CD4-positive, alpha-beta T cell (primary cell): Measurements from ENCODE around the gene PLXNA1. TPM values are rescaled to one million over a fixed set of nuclear protein-coding genes. Genes with fewer than 3 reads are reported as not detected.

ENCODE experiments used
- ATAC-seq: fragments of 200-7000 bp; cut with Tn5 transposase; one replicate; pipeline ENCODE4 v1.10.0; 2022; ENCODE audit warnings: mild to moderate bottlenecking; ENCODE audit not compliant: poor library complexity
- CTCF ChIA-PET: fragments of 350-600 bp; sonication (Branson Sonifier 250); formaldehyde crosslinking; loops from one replicate; lab custom pipeline; 2021; ENCODE audit warnings: antibody characterized with exemption, inconsistent platforms; lab: Charles Lee
- POLR2A ChIA-PET: fragments of 350-600 bp; sonication (Branson Sonifier 250); formaldehyde crosslinking; loops from one replicate; lab custom pipeline; 2021; ENCODE audit warnings: antibody characterized with exemption, inconsistent platforms; lab: Charles Lee
- DNase-seq, 14 experiments: peaks; one replicate each; pipeline ENCODE4 v3.0.0-alpha.2; 2013 to 2020; ENCODE audit warnings: mixed read lengths in 2 of 14
- H3K27ac ChIP-seq, 2 donors: one replicate each; pipeline versions ENCODE4 v1.5.1 to v1.7.0; 2013; ENCODE audit warnings: low read length in 2 of 2, low read depth in 1 of 2, mild to moderate bottlenecking in 1 of 2
- H3K27me3 ChIP-seq, 2 experiments: 1 replicate in 1 of 2; 2 replicates in 1 of 2; pipeline versions ENCODE4 v1.6.1 to v1.7.0; 2013; ENCODE audit warnings: low read length in 2 of 2, control low read depth in 1 of 2, mild to moderate bottlenecking in 1 of 2, moderate library complexity in 1 of 2; ENCODE audit not compliant: insufficient read depth in 2 of 2, control insufficient read depth in 1 of 2
- H3K36me3 ChIP-seq: one replicate; pipeline ENCODE4 v1.6.1; 2013; ENCODE audit warnings: low read length, control low read depth; ENCODE audit not compliant: insufficient read depth
- H3K4me1 ChIP-seq: one replicate; pipeline ENCODE4 v1.6.1; 2013; ENCODE audit warnings: low read length, control low read depth; ENCODE audit not compliant: insufficient read depth
- H3K4me3 ChIP-seq: one replicate; pipeline ENCODE4 v1.5.1; 2013; ENCODE audit warnings: mild to moderate bottlenecking, low read length, moderate library complexity
- H3K9me3 ChIP-seq, 2 experiments: 1 replicate in 1 of 2; 2 replicates in 1 of 2; pipeline versions ENCODE4 v1.6.1 to v1.7.0; 2013; ENCODE audit warnings: low read length in 2 of 2, mild to moderate bottlenecking in 2 of 2, control low read depth in 1 of 2, moderate library complexity in 1 of 2; ENCODE audit not compliant: control insufficient read depth in 1 of 2, insufficient read depth in 1 of 2
- H3K27ac Mint-ChIP-seq: one replicate; pipeline ENCODE4 v1.8.0; 2020; ENCODE audit warnings: mixed read lengths
- H3K27me3 Mint-ChIP-seq: one replicate; pipeline ENCODE4 v1.8.0; 2021; ENCODE audit warnings: mixed read lengths
- H3K36me3 Mint-ChIP-seq: one replicate; pipeline ENCODE4 v1.8.0; 2021; ENCODE audit warnings: low read depth, mixed read lengths
- H3K4me1 Mint-ChIP-seq: one replicate; pipeline ENCODE4 v1.8.0; 2021; ENCODE audit warnings: low read depth, mixed read lengths
- H3K4me3 Mint-ChIP-seq: one replicate; pipeline ENCODE4 v1.8.0; 2020; ENCODE audit warnings: mild to moderate bottlenecking, mixed read lengths
- H3K9me3 Mint-ChIP-seq: one replicate; pipeline ENCODE4 v1.8.0; 2020; ENCODE audit warnings: mixed read lengths
- CTCF ChIP-seq: fragments of 200-600 bp; IDR thresholded peaks from one replicate; pipeline ENCODE4 v1.8.0; 2022; ENCODE audit warnings: antibody characterized with exemption, mild to moderate bottlenecking
- intact Hi-C, 2 experiments: fragments of 100-400 bp; cut with DNase I in 1 of 2; cut with micrococcal nuclease in 1 of 2; formaldehyde crosslinking; loops; one replicate each; pipeline versions ENCODE4 v1.15.1 to v1.9.0; 2023 to 2025; cut with DNase I, micrococcal nuclease
- total RNA-seq, 174 experiments: library from RNA in 2 of 174; stranded (reverse) in 2 of 174; gene quantifications; one replicate each; pipeline ENCODE4 v1.2.3 and lab custom pipeline; 2021 to 2026

The PLXNA1 gene
- total RNA-seq, 2 experiments from 2014 or later = 9.8 to 10.6 TPM

GRCh38 chr3:127013181-127013580 lies 30.3 kb downstream of the PLXNA1 start:
- no peak for ATAC-seq
- Mint-ChIP-seq H3K27me3 (no peaks in the 10 kb centered on the region), H3K27ac (no peak overlapping the region), H3K4me3 (no peak overlapping the region), H3K9me3 (no peaks in the 10 kb centered on the region), H3K4me1 (no peaks in the 10 kb centered on the region), H3K36me3 (peaks cover 16% of the 10 kb centered on the region)
- TF ChIP-seq CTCF = no peak
- no peaks in the 10 kb centered on the region for H3K4me1 ChIP-seq
- ChIA-PET CTCF (no interaction called here), POLR2A (no interaction called here)
- no peaks in the 10 kb centered on the region for H3K27me3 ChIP-seq
- no peak overlapping the region for H3K27ac ChIP-seq
- no peak overlapping the region for H3K4me3 ChIP-seq
- no peaks in the 10 kb centered on the region for H3K9me3 ChIP-seq
- intact Hi-C loops = no loop called here
- DNase-seq = no peak
- H3K36me3 ChIP-seq = peaks cover 19% of the 10 kb centered on the region

- H3K4me1 Mint-ChIP-seq = no peaks in the 10 kb centered on the region
- DNase-seq (no peak), ATAC-seq (no peak)
- ChIA-PET POLR2A (no interaction called here), CTCF (no interaction called here)
- Histone ChIP-seq H3K4me3 (no peak overlapping the region), H3K27me3 (no peaks in the 10 kb centered on the region), H3K9me3 (no peaks in the 10 kb centered on the region), H3K36me3 (peaks cover 23% of the 10 kb centered on the region), H3K4me1 (no peaks in the 10 kb centered on the region), H3K27ac (no peak overlapping the region)
- H3K36me3 Mint-ChIP-seq = peaks cover 20% of the 10 kb centered on the region
- no peak overlapping the region for H3K27ac Mint-ChIP-seq
- TF ChIP-seq CTCF = no peak
- no peak overlapping the region for H3K4me3 Mint-ChIP-seq
- no peaks in the 10 kb centered on the region for H3K9me3 Mint-ChIP-seq
- intact Hi-C loops = no loop called here
- H3K27me3 Mint-ChIP-seq = no peaks in the 10 kb centered on the region
Measured at GRCh38 chr3:127013758-127014535, 31.0 kb downstream of the PLXNA1 start.

GRCh38 chr3:127014536-127015281 lies 31.8 kb downstream of the PLXNA1 start:
- Mint-ChIP-seq H3K4me1 (no peaks in the 10 kb centered on the region), H3K27ac (no peak overlapping the region), H3K4me3 (no peak overlapping the region), H3K9me3 (no peaks in the 10 kb centered on the region), H3K27me3 (no peaks in the 10 kb centered on the region), H3K36me3 (peaks cover 21% of the 10 kb centered on the region)
- ChIA-PET CTCF (no interaction called here), POLR2A (no interaction called here)
- Histone ChIP-seq H3K27ac (no peak overlapping the region), H3K4me1 (no peaks in the 10 kb centered on the region), H3K9me3 (no peaks in the 10 kb centered on the region), H3K4me3 (no peak overlapping the region), H3K36me3 (peaks cover 23% of the 10 kb centered on the region), H3K27me3 (no peaks in the 10 kb centered on the region)
- TF ChIP-seq CTCF = no peak
- intact Hi-C loops = no loop called here
- ATAC-seq = no peak
- no peak for DNase-seq
